Body of pancreas (tissue), 4 donors: Measurements from ENCODE around the gene JPH3.

Experiments used
- CTCF ChIP-seq, 7 experiments: fragments of 450-650 bp in 4 of 7; fragments of 200-600 bp in 3 of 7; sonication (generic) in 3 of 7; IDR thresholded peaks; one replicate each; pipeline ENCODE4 v1.5.1; 2016 to 2019; ENCODE audit warnings: antibody characterized with exemption in 7 of 7
- POLR2A ChIP-seq, 3 donors: fragments of 450-650 bp; IDR thresholded peaks; one replicate each; pipeline ENCODE4 v1.6.1; 2016; ENCODE audit warnings: antibody characterized with exemption in 3 of 3, mild to moderate bottlenecking in 2 of 3

- no peak for TF ChIP-seq CTCF (IDR thresholded peaks at IDR 0.05)
- no peak for TF ChIP-seq POLR2A (IDR thresholded peaks at IDR 0.05)
Observed at GRCh38 chr16:87585442-87586200, 16.7 kb upstream of the JPH3 start.
